Fibroblast of lung (primary cell): ENCODE data around the gene TMEM163. TPM values are rescaled to one million over a fixed set of nuclear protein-coding genes. Genes with fewer than 3 reads are reported as not detected.

Experiments used
- DNase-seq, 2 donors: peaks; one replicate each; pipeline versions ENCODE4 v3.0.0 to v3.0.0-alpha.2; 2010; ENCODE audit warnings: low read depth in 2 of 2
- H2AFZ ChIP-seq: 2 replicates; pipeline ENCODE4 v1.5.1; 2012; ENCODE audit warnings: low read length, control low read depth, inconsistent platforms
- H3K27ac ChIP-seq: 2 replicates; pipeline ENCODE4 v1.5.1; 2011; ENCODE audit warnings: low read length, control low read depth; ENCODE audit not compliant: insufficient read depth
- H3K27me3 ChIP-seq: 2 replicates; pipeline ENCODE4 v1.5.1; 2011; ENCODE audit warnings: mild to moderate bottlenecking, low read length; ENCODE audit not compliant: control insufficient read depth, insufficient read depth
- H3K36me3 ChIP-seq: 2 replicates; pipeline ENCODE4 v1.5.1; 2011; ENCODE audit warnings: low read length; ENCODE audit not compliant: control insufficient read depth, insufficient read depth
- H3K4me1 ChIP-seq: 2 replicates; pipeline ENCODE4 v1.5.1; 2011; ENCODE audit warnings: low read length; ENCODE audit not compliant: control insufficient read depth, insufficient read depth; ENCODE audit errors: extremely low read depth
- H3K4me2 ChIP-seq: 2 replicates; pipeline ENCODE4 v1.5.1; 2011; ENCODE audit warnings: low read length, control low read depth; ENCODE audit not compliant: insufficient read depth; ENCODE audit errors: extremely low read depth
- H3K4me3 ChIP-seq, 4 experiments: fragments of 200-600 bp in 1 of 4; sonication (generic) in 1 of 4; replicated peaks in 1 of 4; 2 replicates each; pipeline ENCODE4 v1.5.1; 2011 to 2016; ENCODE audit warnings: low read length in 4 of 4, low read depth in 3 of 4, mild to moderate bottlenecking in 3 of 4, control low read depth in 2 of 4, inconsistent platforms in 1 of 4, mixed read lengths in 1 of 4; ENCODE audit not compliant: insufficient read depth in 1 of 4; ENCODE audit errors: control extremely low read depth in 1 of 4
- H3K79me2 ChIP-seq: 2 replicates; pipeline ENCODE4 v1.5.1; 2012; ENCODE audit warnings: mild to moderate bottlenecking, low read length, inconsistent platforms; ENCODE audit not compliant: control insufficient read depth, insufficient read depth
- H3K9ac ChIP-seq: 2 replicates; pipeline ENCODE4 v1.5.1; 2011; ENCODE audit warnings: mild to moderate bottlenecking, low read length, control low read depth; ENCODE audit not compliant: insufficient read depth
- H3K9me3 ChIP-seq: 2 replicates; pipeline ENCODE4 v1.5.1; 2012; ENCODE audit warnings: low read depth, low read length; ENCODE audit not compliant: control insufficient read depth, insufficient read depth
- H4K20me1 ChIP-seq: 2 replicates; pipeline ENCODE4 v1.5.1; 2011; ENCODE audit warnings: low read length; ENCODE audit not compliant: control insufficient read depth, insufficient read depth; ENCODE audit errors: extremely low read depth
- EZH2 ChIP-seq: IDR thresholded peaks from 2 replicates; pipeline ENCODE4 v1.5.1; 2012; ENCODE audit warnings: low read length, control low read depth, mild to moderate bottlenecking; ENCODE audit errors: missing control alignments
- polyA plus RNA-seq, 2 donors: library from polyadenylated mRNA; depleted of rRNA in 1 of 2; stranded (reverse) in 1 of 2; unstranded in 1 of 2; fragments of >200 nt; gene quantifications; 2 replicates each; pipeline ENCODE4 v1.2.1, GENCODE V29; 2011 to 2012; ENCODE audit warnings: missing spikeins in 1 of 2
- total RNA-seq: library from RNA; depleted of rRNA; stranded (reverse); fragments of >200 nt; gene quantifications from 2 replicates; pipeline ENCODE4 v1.2.1, GENCODE V29; 2014
- TF ChIP-seq, protein P1 (sequence below), 2 donors: IDR thresholded peaks in 1 of 2; conservative IDR thresholded peaks in 1 of 2; 1 replicate in 1 of 2; 2 replicates in 1 of 2; pipeline ENCODE4 v1.5.1; 2011 to 2012; ENCODE audit warnings: low read length in 2 of 2, control low read depth in 1 of 2, inconsistent platforms in 1 of 2, low read depth in 1 of 2, mild to moderate bottlenecking in 1 of 2

Gene TMEM163
- total and polyA plus RNA-seq, 2 donors (not counting 1 experiment from before 2014, with no cell fraction given): under 0.01 to 0.03 TPM

DNA sequence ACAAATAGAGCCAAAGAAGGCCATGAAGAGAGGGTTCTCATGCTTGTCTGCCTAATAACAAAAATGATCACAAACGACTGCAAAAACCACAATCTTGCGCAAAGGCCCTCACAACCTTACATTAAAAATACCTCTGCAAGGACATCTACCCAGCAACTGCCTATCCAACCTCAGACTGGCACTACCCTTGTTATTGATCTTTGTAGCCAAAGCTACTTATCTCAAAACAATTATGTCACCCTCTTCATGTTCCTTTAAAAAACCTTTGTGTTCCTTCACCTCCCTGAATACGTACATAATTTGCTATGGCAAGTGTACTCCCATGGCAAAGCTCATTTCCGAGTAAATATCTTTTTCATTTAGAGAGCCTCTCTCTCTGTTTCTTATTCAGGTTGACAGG lies 44.1 kb downstream of the TMEM163 start:
- no peak overlapping the region for H3K27ac ChIP-seq
- H3K27me3 ChIP-seq: no peaks in the 10 kb centered on the region
- no peaks in the 10 kb centered on the region for H3K79me2 ChIP-seq
- no peak overlapping the region for H2AFZ ChIP-seq
- H3K4me3 ChIP-seq: no peak overlapping the region
- H4K20me1 ChIP-seq: no peaks in the 10 kb centered on the region
- no peak overlapping the region for H3K4me2 ChIP-seq
- no peak for DNase-seq
- no peak overlapping the region for H3K9ac ChIP-seq
- H3K36me3 ChIP-seq: no peaks in the 10 kb centered on the region
- TF ChIP-seq, protein P1, sequence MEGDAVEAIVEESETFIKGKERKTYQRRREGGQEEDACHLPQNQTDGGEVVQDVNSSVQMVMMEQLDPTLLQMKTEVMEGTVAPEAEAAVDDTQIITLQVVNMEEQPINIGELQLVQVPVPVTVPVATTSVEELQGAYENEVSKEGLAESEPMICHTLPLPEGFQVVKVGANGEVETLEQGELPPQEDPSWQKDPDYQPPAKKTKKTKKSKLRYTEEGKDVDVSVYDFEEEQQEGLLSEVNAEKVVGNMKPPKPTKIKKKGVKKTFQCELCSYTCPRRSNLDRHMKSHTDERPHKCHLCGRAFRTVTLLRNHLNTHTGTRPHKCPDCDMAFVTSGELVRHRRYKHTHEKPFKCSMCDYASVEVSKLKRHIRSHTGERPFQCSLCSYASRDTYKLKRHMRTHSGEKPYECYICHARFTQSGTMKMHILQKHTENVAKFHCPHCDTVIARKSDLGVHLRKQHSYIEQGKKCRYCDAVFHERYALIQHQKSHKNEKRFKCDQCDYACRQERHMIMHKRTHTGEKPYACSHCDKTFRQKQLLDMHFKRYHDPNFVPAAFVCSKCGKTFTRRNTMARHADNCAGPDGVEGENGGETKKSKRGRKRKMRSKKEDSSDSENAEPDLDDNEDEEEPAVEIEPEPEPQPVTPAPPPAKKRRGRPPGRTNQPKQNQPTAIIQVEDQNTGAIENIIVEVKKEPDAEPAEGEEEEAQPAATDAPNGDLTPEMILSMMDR (conservative IDR thresholded peaks at IDR 0.05 in 1 of 2, IDR thresholded peaks at IDR 0.05 in 1 of 2; ENCODE audit: low read depth in 1 of 2, low read length in 2 of 2): no peak
- TF ChIP-seq EZH2: no peak
- no peaks in the 10 kb centered on the region for H3K4me1 ChIP-seq
- H3K9me3 ChIP-seq: no peaks in the 10 kb centered on the region

DNA sequence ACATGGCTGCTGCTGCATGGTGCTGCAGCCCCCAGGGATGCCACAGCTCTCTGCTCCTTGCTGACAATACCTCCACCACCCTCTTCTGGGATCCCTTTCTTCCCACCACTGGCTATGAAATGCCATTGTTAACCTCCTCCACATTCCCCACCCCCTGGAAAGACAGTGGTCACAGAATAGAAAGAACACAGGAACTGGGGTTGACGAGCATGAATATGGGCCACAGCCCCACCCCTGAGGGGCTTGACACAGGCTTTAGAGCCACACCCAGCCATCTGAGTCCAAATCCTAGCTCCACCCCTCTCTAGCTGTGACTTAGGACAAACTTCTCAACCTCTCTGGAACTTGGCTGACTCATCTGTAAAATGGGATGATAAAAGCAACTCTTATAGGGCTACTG lies 47.3 kb downstream of the TMEM163 start:
- Histone ChIP-seq H3K79me2 (no peaks in the 10 kb centered on the region), H3K9ac (no peak overlapping the region), H3K36me3 (no peaks in the 10 kb centered on the region), H3K27ac (no peak overlapping the region), H2AFZ (no peak overlapping the region), H3K4me2 (no peak overlapping the region), H3K4me3 (no peak overlapping the region), H3K9me3 (no peaks in the 10 kb centered on the region), H3K27me3 (no peaks in the 10 kb centered on the region), H4K20me1 (no peaks in the 10 kb centered on the region), H3K4me1 (no peaks in the 10 kb centered on the region)
- TF ChIP-seq, protein P1 (conservative IDR thresholded peaks at IDR 0.05 in 1 of 2, IDR thresholded peaks at IDR 0.05 in 1 of 2; ENCODE audit: low read depth in 1 of 2, low read length in 2 of 2): no peak
- TF ChIP-seq EZH2: no peak
- DNase-seq: no peak

DNA sequence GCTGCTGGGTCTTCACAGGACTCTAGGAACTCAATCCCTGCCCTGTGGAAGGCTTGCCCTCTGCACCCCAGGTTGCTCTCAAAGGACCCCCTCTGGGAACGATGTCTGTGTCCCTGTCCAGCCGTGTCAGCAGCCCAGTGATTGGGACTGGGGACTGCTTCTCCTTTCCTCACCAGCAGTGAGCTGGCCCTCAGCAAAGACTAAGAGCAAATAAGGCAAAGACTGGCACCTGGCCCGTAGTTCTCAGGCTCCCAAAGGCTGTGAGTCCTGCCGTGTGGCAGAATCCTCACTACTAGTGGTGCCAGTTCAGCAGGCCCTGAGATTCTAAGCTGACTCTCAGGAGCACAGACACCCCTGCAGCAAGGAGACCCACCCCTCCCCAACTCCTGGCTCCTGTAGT lies 47.8 kb downstream of the TMEM163 start:
- Histone ChIP-seq H3K27me3 (no peaks in the 10 kb centered on the region), H3K4me2 (no peak overlapping the region), H4K20me1 (no peaks in the 10 kb centered on the region), H3K27ac (no peak overlapping the region), H3K4me1 (no peaks in the 10 kb centered on the region), H3K79me2 (no peaks in the 10 kb centered on the region), H3K9ac (no peak overlapping the region), H2AFZ (no peak overlapping the region), H3K9me3 (no peaks in the 10 kb centered on the region), H3K36me3 (no peaks in the 10 kb centered on the region), H3K4me3 (no peak overlapping the region)
- TF ChIP-seq, protein P1 (conservative IDR thresholded peaks at IDR 0.05 in 1 of 2, IDR thresholded peaks at IDR 0.05 in 1 of 2; ENCODE audit: low read depth in 1 of 2, low read length in 2 of 2): no peak
- TF ChIP-seq EZH2: no peak
- DNase-seq: no peak
